Uterus (tissue), 2 donors: ENCODE results near the gene PAOX.

Source experiments
- POLR2A ChIP-seq, 2 donors: fragments of 450-650 bp; IDR thresholded peaks; one replicate each; pipeline ENCODE4 v1.6.1; 2016; ENCODE audit warnings: antibody characterized with exemption in 2 of 2, mild to moderate bottlenecking in 1 of 2, moderate library complexity in 1 of 2
- TF ChIP-seq, protein P1 (sequence below), 4 experiments: fragments of 200-600 bp in 2 of 4; fragments of 450-650 bp in 2 of 4; sonication (generic) in 2 of 4; IDR thresholded peaks; one replicate each; pipeline ENCODE4 v1.5.1; 2016 to 2019; ENCODE audit warnings: antibody characterized with exemption in 4 of 4, mild to moderate bottlenecking in 2 of 4, moderate library complexity in 1 of 4

DNA sequence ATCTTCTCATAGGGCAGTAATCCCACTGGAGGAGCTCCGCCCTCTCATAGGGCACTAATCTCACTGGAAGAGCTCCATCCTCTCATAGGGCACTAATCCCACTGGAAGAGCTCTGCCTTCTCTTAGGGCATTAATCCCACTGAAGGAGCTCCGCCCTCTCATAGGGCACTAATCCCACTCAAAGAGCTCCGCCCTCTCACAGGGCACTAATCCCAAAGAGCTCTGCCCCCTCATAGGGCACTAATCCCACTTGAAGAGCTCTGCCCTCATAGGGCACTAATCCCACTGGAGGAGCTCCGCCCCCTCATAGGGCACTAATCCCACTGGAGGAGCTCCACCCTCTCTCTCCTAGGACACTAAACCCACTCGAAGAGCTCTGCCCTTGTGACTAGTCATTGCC is 17.8 kb upstream of the PAOX start:
- TF ChIP-seq, protein P1, sequence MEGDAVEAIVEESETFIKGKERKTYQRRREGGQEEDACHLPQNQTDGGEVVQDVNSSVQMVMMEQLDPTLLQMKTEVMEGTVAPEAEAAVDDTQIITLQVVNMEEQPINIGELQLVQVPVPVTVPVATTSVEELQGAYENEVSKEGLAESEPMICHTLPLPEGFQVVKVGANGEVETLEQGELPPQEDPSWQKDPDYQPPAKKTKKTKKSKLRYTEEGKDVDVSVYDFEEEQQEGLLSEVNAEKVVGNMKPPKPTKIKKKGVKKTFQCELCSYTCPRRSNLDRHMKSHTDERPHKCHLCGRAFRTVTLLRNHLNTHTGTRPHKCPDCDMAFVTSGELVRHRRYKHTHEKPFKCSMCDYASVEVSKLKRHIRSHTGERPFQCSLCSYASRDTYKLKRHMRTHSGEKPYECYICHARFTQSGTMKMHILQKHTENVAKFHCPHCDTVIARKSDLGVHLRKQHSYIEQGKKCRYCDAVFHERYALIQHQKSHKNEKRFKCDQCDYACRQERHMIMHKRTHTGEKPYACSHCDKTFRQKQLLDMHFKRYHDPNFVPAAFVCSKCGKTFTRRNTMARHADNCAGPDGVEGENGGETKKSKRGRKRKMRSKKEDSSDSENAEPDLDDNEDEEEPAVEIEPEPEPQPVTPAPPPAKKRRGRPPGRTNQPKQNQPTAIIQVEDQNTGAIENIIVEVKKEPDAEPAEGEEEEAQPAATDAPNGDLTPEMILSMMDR (IDR thresholded peaks at IDR 0.05), result no peak
- no peak for TF ChIP-seq POLR2A (IDR thresholded peaks at IDR 0.05)
